Measurements from ENCODE around the gene NKG7.

The NKG7 gene

GRCh38 chr19:51354103-51354741 is 18.2 kb downstream of the NKG7 start:
- in situ Hi-C loops (cut with MboI; ENCODE audit: low sequenced_read_pairs, unreplicated experiment): no loop called here
- no peak for TF ChIP-seq CTCF (IDR thresholded peaks at IDR 0.05; ENCODE audit: borderline replicate concordance, control extremely low read depth, extremely low read depth, insufficient read depth, missing control alignments)
- no peak for DNase-seq (ENCODE audit: low spot score)

- in situ Hi-C loops (cut with MboI; ENCODE audit: low sequenced_read_pairs, unreplicated experiment): no loop called here
- no peak for DNase-seq (ENCODE audit: low spot score)
- no peak for TF ChIP-seq CTCF (IDR thresholded peaks at IDR 0.05; ENCODE audit: borderline replicate concordance, control extremely low read depth, extremely low read depth, insufficient read depth, missing control alignments)
These were observed 19.6 kb downstream of the NKG7 start for GRCh38 chr19:51352783-51353360.

GRCh38 chr19:51351266-51351990 is 21.0 kb downstream of the NKG7 start:
- in situ Hi-C loops (cut with MboI; ENCODE audit: low sequenced_read_pairs, unreplicated experiment): no loop called here
- no peak for DNase-seq (ENCODE audit: low spot score)
- TF ChIP-seq CTCF (IDR thresholded peaks at IDR 0.05; ENCODE audit: borderline replicate concordance, control extremely low read depth, extremely low read depth, insufficient read depth, missing control alignments): no peak

GRCh38 chr19:51347209-51347928 is 25.1 kb downstream of the NKG7 start:
- no peak for DNase-seq (ENCODE audit: low spot score)
- in situ Hi-C loops (cut with MboI; ENCODE audit: low sequenced_read_pairs, unreplicated experiment): loop anchor here (25.0 kb wide), 1 partner anchor 315 kb away; no protein-coding TSS in a partner anchor
- no peak for TF ChIP-seq CTCF (IDR thresholded peaks at IDR 0.05; ENCODE audit: borderline replicate concordance, control extremely low read depth, extremely low read depth, insufficient read depth, missing control alignments)

- TF ChIP-seq CTCF (IDR thresholded peaks at IDR 0.05; ENCODE audit: borderline replicate concordance, control extremely low read depth, extremely low read depth, insufficient read depth, missing control alignments): no peak
- DNase-seq (ENCODE audit: low spot score): no peak
- in situ Hi-C loops (cut with MboI; ENCODE audit: low sequenced_read_pairs, unreplicated experiment): loop anchor here (25.0 kb wide), 1 partner anchor 316 kb away; no protein-coding TSS in a partner anchor
These were observed 25.7 kb downstream of the NKG7 start for GRCh38 chr19:51346742-51347141.

- TF ChIP-seq CTCF (IDR thresholded peaks at IDR 0.05; ENCODE audit: borderline replicate concordance, control extremely low read depth, extremely low read depth, insufficient read depth, missing control alignments): no peak
- in situ Hi-C loops (cut with MboI; ENCODE audit: low sequenced_read_pairs, unreplicated experiment): loop anchor here (25.0 kb wide), 1 partner anchor 317 kb away; no protein-coding TSS in a partner anchor
- no peak for DNase-seq (ENCODE audit: low spot score)
These were observed 27.3 kb downstream of the NKG7 start for GRCh38 chr19:51345076-51345620.

Measured in GM13976 (cell line).